Activated gamma-delta T cell (primary cell): ENCODE data around the gene CARD14.
"Not testable (repeated sequence)": the region's sequence is repeated elsewhere in the genome, so short reads cannot be mapped to it uniquely, and the experiment has no call there.

Experiments used
- DNase-seq: peaks from one replicate; lab custom pipeline; 2025; lab: John Stamatoyannopoulos, UW

The CARD14 gene

GRCh38 chr17:80183581-80184422 is 14.0 kb downstream of the CARD14 start:
- DNase-seq = no peak

- no peak for DNase-seq
Measured at GRCh38 chr17:80184423-80184714, 14.5 kb downstream of the CARD14 start.

- no peak for DNase-seq
Measured at GRCh38 chr17:80185968-80186367, 16.1 kb downstream of the CARD14 start.

- DNase-seq = no peak
Measured at GRCh38 chr17:80187090-80187489, 17.3 kb downstream of the CARD14 start.

- no peak for DNase-seq
Measured at GRCh38 chr17:80187515-80187941, 17.7 kb downstream of the CARD14 start.

GRCh38 chr17:80189611-80190010 is 19.8 kb downstream of the CARD14 start:
- no peak for DNase-seq

- DNase-seq = no peak
Measured at GRCh38 chr17:80190716-80191115, 20.9 kb downstream of the CARD14 start.

- no peak for DNase-seq
Measured at GRCh38 chr17:80191192-80191591, 21.4 kb downstream of the CARD14 start.

GRCh38 chr17:80191865-80192661 is 22.2 kb downstream of the CARD14 start:
- no peak for DNase-seq

GRCh38 chr17:80195141-80195540 is 25.3 kb downstream of the CARD14 start:
- no peak for DNase-seq

- no peak for DNase-seq
Measured at GRCh38 chr17:80195671-80196529, 26.1 kb downstream of the CARD14 start.

GRCh38 chr17:80196652-80197051 is 26.8 kb downstream of the CARD14 start:
- DNase-seq = no peak

GRCh38 chr17:80198144-80198661 is 28.4 kb downstream of the CARD14 start:
- DNase-seq = no peak

GRCh38 chr17:80199295-80199694 is 29.5 kb downstream of the CARD14 start:
- DNase-seq = not testable (repeated sequence)

GRCh38 chr17:80201446-80201845 is 31.6 kb downstream of the CARD14 start:
- DNase-seq = no peak

- DNase-seq = no peak
Measured at GRCh38 chr17:80202197-80202596, 32.4 kb downstream of the CARD14 start.

- DNase-seq = no peak
Measured at GRCh38 chr17:80203471-80203963, 33.7 kb downstream of the CARD14 start.

GRCh38 chr17:80204626-80205468 is 35.0 kb downstream of the CARD14 start:
- DNase-seq = no peak

- no peak for DNase-seq
Measured at GRCh38 chr17:80205811-80206210, 36.0 kb downstream of the CARD14 start.

GRCh38 chr17:80208050-80208449 is 38.2 kb downstream of the CARD14 start:
- DNase-seq = no peak

GRCh38 chr17:80209765-80210164 is 39.9 kb downstream of the CARD14 start:
- DNase-seq = no peak
